HCT116 (cell line): Measurements from ENCODE around the gene KHSRP.

ENCODE experiments used
- CTCF ChIP-seq, 3 experiments: fragments of 200-600 bp in 1 of 3; sonication (generic) in 1 of 3; IDR thresholded peaks in 2 of 3; conservative IDR thresholded peaks in 1 of 3; 2 replicates each; pipeline ENCODE4 v1.5.1; 2012 to 2017; ENCODE audit warnings: low read depth in 2 of 3, low read length in 2 of 3, antibody characterized with exemption in 1 of 3, borderline replicate concordance in 1 of 3, control low read depth in 1 of 3, mild to moderate bottlenecking in 1 of 3, mixed read lengths in 1 of 3, mixed run types in 1 of 3, moderate library complexity in 1 of 3; ENCODE audit not compliant: insufficient read depth in 1 of 3
- POLR2A ChIP-seq: IDR thresholded peaks from 2 replicates; pipeline ENCODE4 v1.7.0; 2011; ENCODE audit warnings: borderline replicate concordance; ENCODE audit not compliant: insufficient read depth, insufficient read length; ENCODE audit errors: extremely low read depth
- POLR2AphosphoS5 ChIP-seq: IDR thresholded peaks from 2 replicates; pipeline ENCODE4 v1.6.1; 2011; ENCODE audit warnings: mild to moderate bottlenecking, low read depth, low read length, moderate library complexity
- RAD21 ChIP-seq: IDR thresholded peaks from 2 replicates; pipeline ENCODE4 v1.6.1; 2012; ENCODE audit warnings: low read depth, mild to moderate bottlenecking
- REST ChIP-seq: IDR thresholded peaks from 2 replicates; pipeline ENCODE4 v1.6.1; 2012; ENCODE audit warnings: low read depth
- YY1 ChIP-seq: IDR thresholded peaks from 2 replicates; pipeline ENCODE4 v1.6.1; 2011; ENCODE audit warnings: low read length, low read depth, moderate library complexity, mild to moderate bottlenecking; ENCODE audit not compliant: insufficient replicate concordance; ENCODE audit errors: extremely low read depth
- ZNF274 ChIP-seq: fragments of 200-500 bp; sonication (Bioruptor generic); IDR thresholded peaks from 2 replicates; pipeline ENCODE4 v1.6.1; 2014; ENCODE audit warnings: mild to moderate bottlenecking, low read depth, low read length, inconsistent platforms

- TF ChIP-seq REST, result no peak
- no peak for TF ChIP-seq POLR2A
- TF ChIP-seq CTCF (IDR thresholded peaks at IDR 0.05 in 2 of 3, conservative IDR thresholded peaks at IDR 0.05 in 1 of 3; ENCODE audit: borderline replicate concordance in 1 of 3, insufficient read depth in 1 of 3, low read depth in 2 of 3, low read length in 2 of 3), result no peak
- TF ChIP-seq POLR2AphosphoS5, result no peak
- no peak for TF ChIP-seq YY1
- TF ChIP-seq ZNF274, result no peak
- TF ChIP-seq RAD21, result no peak
These were observed 32.2 kb downstream of the KHSRP start for GRCh38 chr19:6392221-6393073.
